HepG2 (cell line): Measurements from ENCODE around the gene SCP2. TPM values are rescaled to one million over a fixed set of nuclear protein-coding genes. Genes with fewer than 3 reads are reported as not detected.

Experiments
- ATAC-seq: fragments of 200-7000 bp; cut with Tn5 transposase; 3 replicates; pipeline ENCODE4 v1.9.1; 2020; ENCODE audit warnings: mild to moderate bottlenecking, moderate library complexity
- BruUV-seq: library from RNA; stranded (reverse); fragments of 400-500 nt; replicated peaks from 2 replicates; lab custom pipeline; 2021; lab: Mats Ljungman, UMichigan
- CTCF ChIA-PET: fragments of 300-600 bp; formaldehyde crosslinking; extraction: SDS; loops from one replicate; lab custom pipeline; 2021; ENCODE audit warnings: low total read pairs, inconsistent platforms, low intra/inter-chr PET ratio; lab: Yijun Ruan, JAX
- POLR2A ChIA-PET: fragments of 350-600 bp; sonication (Branson Sonifier 250); formaldehyde crosslinking; loops from one replicate; lab custom pipeline; 2020; ENCODE audit warnings: antibody characterized with exemption, inconsistent platforms; lab: Yijun Ruan, JAX
- DNase-seq: peaks from one replicate; pipeline ENCODE4 v3.0.0-alpha.2; 2015; ENCODE audit warnings: low spot score
- FAIRE-seq: peaks from 3 replicates; lab custom pipeline; 2011; peaks lifted over from hg19 to GRCh38; lab: Jason Lieb, UNC
- H2AFZ ChIP-seq: one replicate; pipeline ENCODE4 v1.6.1; 2011; ENCODE audit warnings: low read length, inconsistent platforms
- H3K27ac ChIP-seq: fragments of 300-600 bp; 3 replicates; pipeline ENCODE4 v1.8.0; 2011; ENCODE audit warnings: mixed run types, mild to moderate bottlenecking, mixed read lengths, low read length, inconsistent platforms; ENCODE audit not compliant: insufficient read depth; ENCODE audit errors: extremely low read length
- H3K27me3 ChIP-seq, 2 experiments: fragments of 200-600 bp in 1 of 2; 2 replicates in 1 of 2; 3 replicates in 1 of 2; pipeline versions ENCODE4 v1.6.0 to v1.8.0; 2011; ENCODE audit warnings: low read length in 2 of 2, mild to moderate bottlenecking in 2 of 2, moderate library complexity in 2 of 2, inconsistent platforms in 1 of 2; ENCODE audit not compliant: insufficient read depth in 2 of 2, control insufficient read depth in 1 of 2
- H3K36me3 ChIP-seq, 2 experiments: fragments of 200-600 bp in 1 of 2; replicated peaks in 1 of 2; 2 replicates in 1 of 2; 3 replicates in 1 of 2; pipeline versions ENCODE4 v1.5.1 to v1.8.0; 2011; ENCODE audit warnings: low read length in 2 of 2, inconsistent platforms in 1 of 2; ENCODE audit not compliant: insufficient read depth in 2 of 2, control insufficient read depth in 1 of 2
- H3K4me1 ChIP-seq: 2 replicates; pipeline ENCODE4 v1.5.1; 2012; ENCODE audit warnings: low read length, inconsistent platforms; ENCODE audit not compliant: insufficient read depth
- H3K4me2 ChIP-seq: 2 replicates; pipeline ENCODE4 v1.6.0; 2011; ENCODE audit warnings: low read depth, low read length, inconsistent platforms
- H3K4me3 ChIP-seq, 3 experiments: fragments of 200-600 bp in 1 of 3; sonication (generic), shearing (Covaris generic) in 1 of 3; replicated peaks in 1 of 3; 2 replicates each; pipeline ENCODE4 v1.5.1; 2011 to 2016; ENCODE audit warnings: low read length in 3 of 3, inconsistent platforms in 2 of 3, low read depth in 2 of 3, mild to moderate bottlenecking in 2 of 3, control low read depth in 1 of 3, mixed read lengths in 1 of 3; ENCODE audit not compliant: insufficient read depth in 1 of 3
- H3K79me2 ChIP-seq: one replicate; pipeline ENCODE4 v1.6.1; 2011; ENCODE audit warnings: low read length, inconsistent platforms; ENCODE audit not compliant: insufficient read depth
- H3K9ac ChIP-seq: 2 replicates; pipeline ENCODE4 v1.6.0; 2011; ENCODE audit warnings: mild to moderate bottlenecking, low read depth, low read length, inconsistent platforms; ENCODE audit not compliant: insufficient read depth
- H3K9me3 ChIP-seq: 2 replicates; pipeline ENCODE4 v1.5.1; 2012; ENCODE audit warnings: mild to moderate bottlenecking, low read length
- H4K20me1 ChIP-seq: 2 replicates; pipeline ENCODE4 v1.6.0; 2011; ENCODE audit warnings: inconsistent platforms, mild to moderate bottlenecking, low read length, moderate library complexity; ENCODE audit not compliant: insufficient read depth
- CBX2 ChIP-seq, 2 experiments: fragments of 200-600 bp in 1 of 2; sonication (generic); formaldehyde crosslinking in 1 of 2; IDR thresholded peaks; 2 replicates each; pipeline versions ENCODE4 v1.7.0 to v1.8.1; 2018 to 2022; ENCODE audit warnings: low read depth in 2 of 2, low read length in 1 of 2, mild to moderate bottlenecking in 1 of 2, missing genetic modification reagents in 1 of 2
- EED ChIP-seq: sonication (generic); formaldehyde crosslinking; IDR thresholded peaks from 2 replicates; pipeline ENCODE4 v1.5.0; 2020; ENCODE audit warnings: mild to moderate bottlenecking, missing genetic modification reagents
- FOXK1 ChIP-seq: sonication (generic); formaldehyde crosslinking; IDR thresholded peaks from 2 replicates; pipeline ENCODE4 v1.4.0; 2020; ENCODE audit warnings: low read depth, missing genetic modification reagents, borderline replicate concordance
- FOXO1 ChIP-seq: sonication (generic); formaldehyde crosslinking; IDR thresholded peaks from 2 replicates; pipeline ENCODE4 v1.4.0; 2020; ENCODE audit warnings: missing genetic modification reagents
- KLF12 ChIP-seq: sonication (generic); formaldehyde crosslinking; IDR thresholded peaks from 2 replicates; pipeline ENCODE4 v1.4.0; 2020; ENCODE audit warnings: missing genetic modification reagents, borderline replicate concordance
- KLF15 ChIP-seq: sonication (generic); formaldehyde crosslinking; IDR thresholded peaks from 2 replicates; pipeline ENCODE4 v1.8.1; 2023; ENCODE audit warnings: borderline replicate concordance, mild to moderate bottlenecking, inconsistent platforms, missing genetic modification reagents, mixed read lengths
- MAFG ChIP-seq: sonication (generic); formaldehyde crosslinking; IDR thresholded peaks from 2 replicates; pipeline ENCODE4 v1.5.1; 2020; ENCODE audit warnings: mild to moderate bottlenecking, missing genetic modification reagents
- MED1 ChIP-seq: sonication (generic); formaldehyde crosslinking; IDR thresholded peaks from 2 replicates; pipeline ENCODE4 v1.4.0; 2020; ENCODE audit warnings: missing genetic modification reagents
- NFATC3 ChIP-seq: sonication (generic); formaldehyde crosslinking; IDR thresholded peaks from 2 replicates; pipeline ENCODE4 v1.5.1; 2020; ENCODE audit warnings: mild to moderate bottlenecking, missing genetic modification reagents
- SALL2 ChIP-seq: sonication (generic); formaldehyde crosslinking; IDR thresholded peaks from 2 replicates; pipeline ENCODE4 v1.8.1; 2023; ENCODE audit warnings: mild to moderate bottlenecking, missing genetic modification reagents, inconsistent platforms
- SSRP1 ChIP-seq: IDR thresholded peaks from 2 replicates; pipeline ENCODE4 v1.6.1; 2016; ENCODE audit warnings: control low read depth
- SYNCRIP ChIP-seq: fragments of 200-400 bp; formaldehyde crosslinking; IDR thresholded peaks from 2 replicates; pipeline ENCODE4 v1.6.1; 2018; ENCODE audit warnings: mild to moderate bottlenecking, low read depth, low read length; ENCODE audit not compliant: insufficient read depth
- TOPORS ChIP-seq: sonication (generic); formaldehyde crosslinking; IDR thresholded peaks from 2 replicates; pipeline ENCODE4 v1.8.0; 2023; ENCODE audit warnings: mild to moderate bottlenecking, missing genetic modification reagents
- ZNF550 ChIP-seq: sonication (generic); formaldehyde crosslinking; IDR thresholded peaks from 2 replicates; pipeline ENCODE4 v1.4.0; 2020; ENCODE audit warnings: mild to moderate bottlenecking, missing genetic modification reagents, borderline replicate concordance
- ZSCAN12 ChIP-seq: sonication (generic); formaldehyde crosslinking; IDR thresholded peaks from 2 replicates; pipeline ENCODE4 v1.9.0; 2021; ENCODE audit warnings: mild to moderate bottlenecking, missing genetic modification reagents
- WGBS: methylation state at CpG from one replicate; pipeline ENCODE4 v1.1.6; 2017; ENCODE audit warnings: low lambda C conversion rate; 5-methylcytosine and 5-hydroxymethylcytosine counted together
- in situ Hi-C: cut with HindIII; loops from 2 replicates; pipeline ENCODE4 v1.10.0; 2017; ENCODE audit warnings: low pct_unique_long_range_greater_than_20kb; ENCODE audit not compliant: extremely low pct_ligation_motif_present
- intact Hi-C: fragments of 100-400 bp; cut with micrococcal nuclease; formaldehyde crosslinking; loops from one replicate; pipeline ENCODE4 v1.10.0; 2022; ENCODE audit not compliant: unreplicated experiment
- polyA plus RNA-seq, 8 experiments: library from polyadenylated mRNA; depleted of rRNA in 3 of 8; stranded (reverse) in 7 of 8; unstranded in 1 of 8; fragments of >200 nt; fragmentation: Illumina TruSeq in 4 of 8; extraction: Trizol in 4 of 8; gene quantifications; 2 replicates each; pipeline versions ENCODE4 v1.2.1 to v1.2.3, GENCODE V29; 2011 to 2016; ENCODE audit warnings: low read depth in 4 of 8, missing spikeins in 1 of 8, mixed read lengths in 1 of 8; ENCODE audit not compliant: insufficient read depth in 1 of 8
- total RNA-seq, 5 experiments: library from RNA; depleted of rRNA; stranded (reverse); fragments of >200 nt; fragmentation: Illumina TruSeq; extraction: Trizol; gene quantifications; 2 replicates each; pipeline ENCODE4 v1.2.3, GENCODE V29; 2016; ENCODE audit warnings: low read depth in 1 of 5
- TF ChIP-seq, protein P1 (sequence below): sonication (generic); formaldehyde crosslinking; IDR thresholded peaks from 2 replicates; pipeline ENCODE4 v1.8.0; 2022; ENCODE audit warnings: mild to moderate bottlenecking, missing genetic modification reagents, borderline replicate concordance

SCP2 gene
- total and polyA plus RNA-seq, 2 of the 13 experiments (the other 11 are each of a cell fraction or from before 2014, with no cell fraction given) = 59.0 to 133 TPM

DNA sequence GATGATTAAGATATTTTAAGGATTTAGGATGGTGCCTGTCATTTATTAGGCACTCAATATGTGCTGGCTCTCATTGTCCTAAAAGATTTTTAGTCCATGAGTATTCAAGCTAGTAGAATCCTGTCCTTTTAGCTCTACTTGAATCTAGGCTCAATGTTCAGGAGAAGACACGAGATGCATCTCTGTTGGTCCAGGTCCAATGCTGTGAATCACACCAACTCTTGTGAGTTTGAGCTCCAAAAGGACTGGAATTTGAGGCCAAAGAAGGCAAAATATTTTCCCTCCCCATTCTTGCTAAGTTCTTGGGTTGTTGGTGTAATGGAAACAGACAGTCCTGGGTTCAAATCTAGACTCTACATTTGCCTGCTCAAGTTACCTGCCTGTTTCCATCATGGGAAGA lies 133.5 kb downstream of the SCP2 start:
- Histone ChIP-seq H4K20me1 (no peaks in the 10 kb centered on the region), H3K4me3 (no peak overlapping the region), H3K79me2 (no peaks in the 10 kb centered on the region), H3K9ac (no peak overlapping the region), H2AFZ (no peak overlapping the region), H3K9me3 (no peaks in the 10 kb centered on the region)
- FAIRE-seq (no peak), DNase-seq (no peak)
- no TSS peak for BruUV-seq
- TF ChIP-seq MED1 (CRISPR knock-in tag) = no peak
- TF ChIP-seq CBX2 (IDR thresholded peaks at IDR 0.05; ENCODE audit: low read depth, low read length) = no peak
- TF ChIP-seq CBX2 (CRISPR knock-in tag; IDR thresholded peaks at IDR 0.05; ENCODE audit: low read depth) = no peak
- TF ChIP-seq EED = no peak
- TF ChIP-seq, protein P1, sequence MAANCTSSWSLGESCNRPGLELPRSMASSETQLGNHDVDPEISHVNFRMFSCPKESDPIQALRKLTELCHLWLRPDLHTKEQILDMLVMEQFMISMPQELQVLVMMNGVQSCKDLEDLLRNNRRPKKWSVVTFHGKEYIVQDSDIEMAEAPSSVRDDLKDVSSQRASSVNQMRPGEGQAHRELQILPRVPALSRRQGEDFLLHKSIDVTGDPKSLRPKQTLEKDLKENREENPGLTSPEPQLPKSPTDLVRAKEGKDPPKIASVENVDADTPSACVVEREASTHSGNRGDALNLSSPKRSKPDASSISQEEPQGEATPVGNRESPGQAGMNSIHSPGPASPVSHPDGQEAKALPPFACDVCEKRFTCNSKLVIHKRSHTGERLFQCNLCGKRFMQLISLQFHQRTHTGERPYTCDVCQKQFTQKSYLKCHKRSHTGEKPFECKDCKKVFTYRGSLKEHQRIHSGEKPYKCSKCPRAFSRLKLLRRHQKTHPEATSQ (CRISPR knock-in tag) = no peak
- TF ChIP-seq ZSCAN12 (CRISPR knock-in tag) = no peak
- no peak for TF ChIP-seq ZNF550 (CRISPR knock-in tag)
- no peak for TF ChIP-seq MAFG
- no peak for TF ChIP-seq SALL2
- TF ChIP-seq KLF15 (CRISPR knock-in tag) = no peak
- TF ChIP-seq TOPORS (CRISPR knock-in tag) = no peak
- TF ChIP-seq KLF12 (CRISPR knock-in tag) = no peak
- TF ChIP-seq SSRP1 (CRISPR knock-in tag) = no peak
- no peak for TF ChIP-seq FOXO1 (CRISPR knock-in tag)
- TF ChIP-seq NFATC3 = no peak
- TF ChIP-seq FOXK1 = no peak
- TF ChIP-seq SYNCRIP = no peak
- TF ChIP-seq, all 625 proteins: peak for 0
- intact Hi-C loops = no loop called here
- Histone ChIP-seq H3K4me1 (no peaks in the 10 kb centered on the region), H3K27ac (no peak overlapping the region), H3K27me3 (peaks cover 4 to 15% of the 10 kb centered on the region in 2 experiments; a peak in 4 of 5 replicates), H3K36me3 (no peaks in the 10 kb centered on the region), H3K4me2 (no peak overlapping the region)
- in situ Hi-C loops = no loop called here
- POLR2A ChIA-PET = no interaction called here
- ATAC-seq = no peak
- CTCF ChIA-PET = no interaction called here
- 9% methylated on average over 1 of the region's 1 CpG for WGBS
